PC-9 (cell line): ENCODE data around the gene YY2.

Experiments used
- EZH2 ChIP-seq: fragments of 200-600 bp; sonication (generic); IDR thresholded peaks from 2 replicates; pipeline ENCODE4 v1.8.0; 2017; ENCODE audit warnings: antibody characterized with exemption, low read depth
- TF ChIP-seq, protein P1 (sequence below): fragments of 200-600 bp; sonication (generic); conservative IDR thresholded peaks from 2 replicates; pipeline ENCODE4 v1.6.1; 2017; ENCODE audit warnings: mixed run types, antibody characterized with exemption, mild to moderate bottlenecking, moderate library complexity

DNA sequence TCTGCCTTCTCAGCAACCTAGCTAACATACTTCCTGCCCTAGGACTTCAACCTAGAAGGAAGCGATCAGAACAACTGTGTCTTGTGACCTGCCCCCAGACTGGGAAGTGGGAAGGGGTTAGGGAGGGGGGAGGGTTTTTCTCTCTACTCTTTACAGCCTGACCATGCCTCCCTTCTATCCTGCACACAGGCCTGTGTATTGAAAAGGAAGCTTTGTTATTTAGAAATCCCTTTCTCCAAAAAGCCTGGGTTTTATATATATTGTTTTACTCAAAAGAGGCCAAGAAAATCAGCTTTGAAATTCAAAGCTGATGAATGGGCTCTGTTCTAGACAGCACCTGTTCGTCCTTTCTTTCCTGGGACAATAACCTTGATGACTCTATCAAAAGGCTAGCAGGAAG is 49.5 kb downstream of the YY2 start:
- TF ChIP-seq EZH2: no peak
- TF ChIP-seq, protein P1, sequence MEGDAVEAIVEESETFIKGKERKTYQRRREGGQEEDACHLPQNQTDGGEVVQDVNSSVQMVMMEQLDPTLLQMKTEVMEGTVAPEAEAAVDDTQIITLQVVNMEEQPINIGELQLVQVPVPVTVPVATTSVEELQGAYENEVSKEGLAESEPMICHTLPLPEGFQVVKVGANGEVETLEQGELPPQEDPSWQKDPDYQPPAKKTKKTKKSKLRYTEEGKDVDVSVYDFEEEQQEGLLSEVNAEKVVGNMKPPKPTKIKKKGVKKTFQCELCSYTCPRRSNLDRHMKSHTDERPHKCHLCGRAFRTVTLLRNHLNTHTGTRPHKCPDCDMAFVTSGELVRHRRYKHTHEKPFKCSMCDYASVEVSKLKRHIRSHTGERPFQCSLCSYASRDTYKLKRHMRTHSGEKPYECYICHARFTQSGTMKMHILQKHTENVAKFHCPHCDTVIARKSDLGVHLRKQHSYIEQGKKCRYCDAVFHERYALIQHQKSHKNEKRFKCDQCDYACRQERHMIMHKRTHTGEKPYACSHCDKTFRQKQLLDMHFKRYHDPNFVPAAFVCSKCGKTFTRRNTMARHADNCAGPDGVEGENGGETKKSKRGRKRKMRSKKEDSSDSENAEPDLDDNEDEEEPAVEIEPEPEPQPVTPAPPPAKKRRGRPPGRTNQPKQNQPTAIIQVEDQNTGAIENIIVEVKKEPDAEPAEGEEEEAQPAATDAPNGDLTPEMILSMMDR: no peak
